Prostate gland (tissue), 2 donors: ENCODE data around the gene ZNF281. TPM values are rescaled to one million over a fixed set of nuclear protein-coding genes. Genes with fewer than 3 reads are reported as not detected.

Source experiments
- DNase-seq: peaks from one replicate; pipeline ENCODE4 v3.0.0-alpha.2; 2019; ENCODE audit warnings: low spot score
- H3K27ac ChIP-seq, 2 donors: fragments of 200-600 bp; sonication (generic); 2 replicates each; pipeline ENCODE4 v1.5.1; 2017 to 2019
- H3K27me3 ChIP-seq: fragments of 200-600 bp; sonication (generic); replicated peaks from 2 replicates; pipeline ENCODE4 v1.5.1; 2019; ENCODE audit not compliant: insufficient read depth
- H3K36me3 ChIP-seq, 2 donors: fragments of 200-600 bp; sonication (generic); 1 replicate in 1 of 2; 2 replicates in 1 of 2; pipeline versions ENCODE4 v1.5.1 to v1.8.1; 2017 to 2019
- H3K4me1 ChIP-seq: fragments of 200-600 bp; sonication (generic); replicated peaks from 2 replicates; pipeline ENCODE4 v1.5.1; 2019
- H3K4me3 ChIP-seq, 2 donors: fragments of 200-600 bp; sonication (generic); 2 replicates each; pipeline ENCODE4 v1.5.1; 2017 to 2019
- H3K9me3 ChIP-seq: fragments of 200-600 bp; sonication (generic); 2 replicates; pipeline ENCODE4 v1.5.1; 2017
- POLR2A ChIP-seq: fragments of 450-650 bp; IDR thresholded peaks from one replicate; pipeline ENCODE4 v1.6.1; 2016; ENCODE audit warnings: antibody characterized with exemption, mild to moderate bottlenecking
- POLR2AphosphoS5 ChIP-seq: sonication (generic); formaldehyde crosslinking; IDR thresholded peaks from one replicate; pipeline ENCODE4 v1.6.1; 2017; ENCODE audit warnings: antibody characterized with exemption
- WGBS: methylation state at CpG from one replicate; pipeline ENCODE4 v1.1.5; 2018; 5-methylcytosine and 5-hydroxymethylcytosine counted together
- intact Hi-C: fragments of 100-400 bp; cut with DNase I; formaldehyde crosslinking; loops from one replicate; pipeline ENCODE4 v1.14.2; 2022
- total RNA-seq, 2 donors: library from RNA; depleted of rRNA; stranded (reverse); fragments of >200 nt; gene quantifications; one replicate each; pipeline ENCODE4 v1.1.0, GENCODE V29; 2016
- TF ChIP-seq, protein P1 (sequence below), 4 experiments: fragments of 200-600 bp in 2 of 4; fragments of 450-650 bp in 2 of 4; sonication (generic) in 2 of 4; IDR thresholded peaks; 1 replicate in 3 of 4; 2 replicates in 1 of 4; pipeline ENCODE4 v1.5.1; 2016 to 2019; ENCODE audit warnings: antibody characterized with exemption in 4 of 4, mild to moderate bottlenecking in 2 of 4, moderate library complexity in 2 of 4

The ZNF281 gene
- total RNA-seq, 2 donors from 2014 or later = 7.5 to 12.6 TPM

DNA sequence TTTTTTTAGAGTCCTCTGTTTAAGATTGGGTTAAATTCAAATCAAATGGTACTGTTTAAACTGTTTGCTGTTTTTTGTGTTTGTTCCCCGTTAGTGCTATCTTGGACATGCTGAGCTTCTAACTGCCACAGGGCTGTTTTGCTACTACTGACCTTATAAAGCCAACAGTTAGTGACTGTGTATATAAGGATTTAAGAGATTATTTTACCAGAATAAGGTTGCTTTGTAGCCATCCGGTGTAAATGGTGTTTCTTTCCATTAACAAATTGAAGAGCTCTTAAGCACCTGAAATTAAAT, 37.0 kb downstream of the ZNF281 start:
- intact Hi-C loops = no loop called here

DNA sequence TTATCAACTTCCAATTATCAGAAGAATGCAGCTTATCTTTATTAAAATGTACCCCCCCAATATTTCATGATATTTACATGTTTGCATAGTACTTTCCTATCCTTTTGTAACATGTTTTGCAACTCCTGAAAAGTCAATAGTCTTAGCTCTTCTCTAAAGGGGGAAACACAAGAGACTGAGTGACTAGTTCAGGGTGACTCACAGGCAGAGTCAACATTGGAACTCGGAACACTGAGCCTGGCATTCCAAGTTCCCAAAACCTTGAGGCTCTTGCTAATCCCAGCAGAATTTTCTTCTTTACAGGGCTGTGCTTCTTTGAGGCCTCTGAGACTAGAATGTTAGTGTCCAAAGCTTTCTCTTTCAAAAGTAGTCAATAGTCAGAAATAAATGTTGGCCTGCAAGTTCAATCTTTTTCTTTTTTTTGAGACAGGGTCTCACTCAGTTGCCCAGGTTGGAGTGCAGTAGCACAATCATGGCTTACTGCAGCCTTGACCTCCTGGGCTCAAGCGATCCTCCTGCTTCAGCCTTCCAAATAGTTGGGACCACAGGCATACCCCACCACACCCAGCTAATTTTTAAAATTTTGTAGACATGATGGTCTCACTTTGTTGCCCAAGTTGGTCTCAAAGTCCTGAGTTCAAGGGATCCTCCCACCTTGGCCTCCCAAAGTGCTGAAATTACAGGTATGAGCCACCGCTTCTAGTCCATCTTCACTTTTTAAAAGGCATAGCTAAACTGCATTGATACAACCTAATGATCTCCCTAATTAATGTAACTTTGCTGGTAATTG, 37.5 kb downstream of the ZNF281 start:
- no peaks in the 10 kb centered on the region for H3K36me3 ChIP-seq
- H3K27me3 ChIP-seq = no peaks in the 10 kb centered on the region
- TF ChIP-seq POLR2AphosphoS5 (no peak), POLR2A (no peak)
- TF ChIP-seq, protein P1, sequence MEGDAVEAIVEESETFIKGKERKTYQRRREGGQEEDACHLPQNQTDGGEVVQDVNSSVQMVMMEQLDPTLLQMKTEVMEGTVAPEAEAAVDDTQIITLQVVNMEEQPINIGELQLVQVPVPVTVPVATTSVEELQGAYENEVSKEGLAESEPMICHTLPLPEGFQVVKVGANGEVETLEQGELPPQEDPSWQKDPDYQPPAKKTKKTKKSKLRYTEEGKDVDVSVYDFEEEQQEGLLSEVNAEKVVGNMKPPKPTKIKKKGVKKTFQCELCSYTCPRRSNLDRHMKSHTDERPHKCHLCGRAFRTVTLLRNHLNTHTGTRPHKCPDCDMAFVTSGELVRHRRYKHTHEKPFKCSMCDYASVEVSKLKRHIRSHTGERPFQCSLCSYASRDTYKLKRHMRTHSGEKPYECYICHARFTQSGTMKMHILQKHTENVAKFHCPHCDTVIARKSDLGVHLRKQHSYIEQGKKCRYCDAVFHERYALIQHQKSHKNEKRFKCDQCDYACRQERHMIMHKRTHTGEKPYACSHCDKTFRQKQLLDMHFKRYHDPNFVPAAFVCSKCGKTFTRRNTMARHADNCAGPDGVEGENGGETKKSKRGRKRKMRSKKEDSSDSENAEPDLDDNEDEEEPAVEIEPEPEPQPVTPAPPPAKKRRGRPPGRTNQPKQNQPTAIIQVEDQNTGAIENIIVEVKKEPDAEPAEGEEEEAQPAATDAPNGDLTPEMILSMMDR (IDR thresholded peaks at IDR 0.05) = no peak
- no peaks in the 10 kb centered on the region for H3K4me1 ChIP-seq
- H3K9me3 ChIP-seq = no peaks in the 10 kb centered on the region
- 83% methylated on average over 3 of the region's 3 CpGs for WGBS
- DNase-seq = peak; percentile 12
- no peak overlapping the region for H3K4me3 ChIP-seq
- intact Hi-C loops = no loop called here
- no peak overlapping the region for H3K27ac ChIP-seq

More for the DNA sequence above, 37.0 kb downstream of the ZNF281 start:
- TF ChIP-seq, protein P1 (IDR thresholded peaks at IDR 0.05) = no peak
- TF ChIP-seq POLR2A (no peak), POLR2AphosphoS5 (no peak)
- H3K27me3 ChIP-seq = no peaks in the 10 kb centered on the region
- H3K36me3 ChIP-seq = no peaks in the 10 kb centered on the region
- DNase-seq = no peak
- H3K4me3 ChIP-seq = no peak overlapping the region
- WGBS = 19% methylated on average over 2 of the region's 2 CpGs
- H3K9me3 ChIP-seq = no peaks in the 10 kb centered on the region
- H3K27ac ChIP-seq = no peak overlapping the region
- H3K4me1 ChIP-seq = no peaks in the 10 kb centered on the region

DNA sequence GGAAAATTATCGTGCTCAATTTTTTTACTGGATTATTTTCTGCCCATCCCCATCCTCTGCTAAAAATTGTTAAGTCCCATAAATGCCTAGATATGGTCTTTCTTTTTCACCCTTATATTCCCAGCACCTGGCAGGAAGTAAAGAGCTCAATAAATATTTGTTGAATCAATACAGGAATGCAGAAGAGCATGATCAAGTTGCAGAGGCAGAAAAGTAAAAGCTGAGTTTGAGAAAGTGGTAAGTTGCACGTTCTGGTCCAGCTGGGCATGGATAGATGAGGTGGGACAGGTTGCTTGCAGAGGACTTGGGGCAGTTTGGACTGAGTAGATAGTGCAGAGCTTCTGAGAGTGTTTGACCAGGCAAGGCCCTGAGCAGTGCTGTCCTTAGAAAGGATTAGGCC, 40.1 kb downstream of the ZNF281 start:
- TF ChIP-seq, protein P1 (IDR thresholded peaks at IDR 0.05) = no peak
- TF ChIP-seq POLR2A = no peak
- no peak for TF ChIP-seq POLR2AphosphoS5
- intact Hi-C loops = no loop called here
- 38% methylated on average over 2 of the region's 2 CpGs for WGBS
- Histone ChIP-seq H3K4me1 (no peaks in the 10 kb centered on the region), H3K4me3 (no peak overlapping the region), H3K9me3 (no peaks in the 10 kb centered on the region), H3K36me3 (no peaks in the 10 kb centered on the region), H3K27me3 (no peaks in the 10 kb centered on the region), H3K27ac (no peak overlapping the region)
- no peak for DNase-seq

DNA sequence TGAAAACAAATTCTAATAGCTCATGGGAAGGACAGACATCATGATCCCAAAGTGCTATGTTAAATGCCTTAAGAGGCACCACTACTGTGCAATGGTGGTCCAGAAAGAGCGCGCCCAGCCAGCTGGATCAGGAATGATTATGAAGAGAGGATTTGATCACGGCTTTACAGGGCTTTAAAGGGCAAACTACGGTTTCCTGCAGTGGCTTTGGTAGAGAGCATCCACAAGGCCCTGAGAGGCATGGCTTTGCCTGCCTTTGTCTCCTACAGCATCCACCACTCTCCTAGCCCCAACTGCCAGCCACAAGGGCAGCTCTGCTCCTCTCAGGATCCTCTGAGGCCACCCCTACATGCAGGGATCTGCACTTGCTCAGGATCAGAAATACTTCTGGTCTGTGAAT, 40.7 kb downstream of the ZNF281 start:
- intact Hi-C loops = no loop called here
- H3K9me3 ChIP-seq = no peaks in the 10 kb centered on the region
- no peak for DNase-seq
- TF ChIP-seq, protein P1 (IDR thresholded peaks at IDR 0.05) = no peak
- TF ChIP-seq POLR2AphosphoS5 = no peak
- no peak for TF ChIP-seq POLR2A
- H3K36me3 ChIP-seq = no peaks in the 10 kb centered on the region
- 90% methylated on average over 4 of the region's 4 CpGs for WGBS
- H3K27me3 ChIP-seq = no peaks in the 10 kb centered on the region
- no peak overlapping the region for H3K27ac ChIP-seq
- no peak overlapping the region for H3K4me3 ChIP-seq
- H3K4me1 ChIP-seq = no peaks in the 10 kb centered on the region

DNA sequence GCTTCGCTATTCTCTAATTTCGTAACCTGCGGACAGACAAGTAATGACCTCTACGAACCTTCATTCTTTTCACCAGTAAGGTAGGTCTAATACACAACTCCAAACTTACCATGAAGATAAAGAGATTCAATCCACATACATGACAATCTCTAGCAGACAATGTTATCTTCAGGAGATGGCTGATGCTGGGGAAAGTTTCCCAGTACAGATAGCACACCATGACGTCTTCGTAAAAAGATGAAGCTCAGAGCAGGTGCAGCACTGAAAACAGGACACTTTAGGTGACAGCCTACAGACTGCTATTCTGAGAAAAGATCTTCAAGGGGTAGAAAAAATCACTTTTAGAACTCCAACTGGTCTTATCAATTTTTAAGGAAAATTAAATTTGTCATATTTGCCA, 41.3 kb downstream of the ZNF281 start:
- no peak for TF ChIP-seq POLR2AphosphoS5
- TF ChIP-seq, protein P1 (IDR thresholded peaks at IDR 0.05) = no peak
- TF ChIP-seq POLR2A = no peak
- no peaks in the 10 kb centered on the region for H3K9me3 ChIP-seq
- H3K4me3 ChIP-seq = no peak overlapping the region
- no peaks in the 10 kb centered on the region for H3K4me1 ChIP-seq
- no peak for DNase-seq
- 92% methylated on average over 6 of the region's 6 CpGs for WGBS
- no peak overlapping the region for H3K27ac ChIP-seq
- intact Hi-C loops = no loop called here
- H3K36me3 ChIP-seq = no peaks in the 10 kb centered on the region
- H3K27me3 ChIP-seq = no peaks in the 10 kb centered on the region
